HepG2 (cell line): Measurements from ENCODE around the gene PLK3. TPM values are rescaled to one million over a fixed set of nuclear protein-coding genes. Genes with fewer than 3 reads are reported as not detected.
A peak's percentile ranks its signal among the peaks of the same experiment; 100 is the strongest.

Experiments used
- AGO1 ChIP-seq: fragments of 200-400 bp; formaldehyde crosslinking; IDR thresholded peaks from 2 replicates; pipeline ENCODE4 v1.6.1; 2017; ENCODE audit warnings: mild to moderate bottlenecking, low read depth, low read length, moderate library complexity; ENCODE audit not compliant: poor library complexity, severe bottlenecking
- AGO2 ChIP-seq: fragments of 200-400 bp; formaldehyde crosslinking; optimal IDR thresholded peaks from 2 replicates; pipeline ENCODE3; 2017; ENCODE audit warnings: mild to moderate bottlenecking, low read depth, low read length, moderate library complexity
- EED ChIP-seq: sonication (generic); formaldehyde crosslinking; IDR thresholded peaks from 2 replicates; pipeline ENCODE4 v1.5.0; 2020; ENCODE audit warnings: mild to moderate bottlenecking, missing genetic modification reagents
- ERF ChIP-seq: IDR thresholded peaks from 2 replicates; pipeline ENCODE4 v1.6.1; 2018; ENCODE audit warnings: missing biosample characterization, missing genetic modification reagents
- HMGA1 ChIP-seq: sonication (generic); formaldehyde crosslinking; conservative IDR thresholded peaks from 2 replicates; pipeline ENCODE4 v1.4.0; 2020; ENCODE audit warnings: missing genetic modification reagents
- HNRNPLL ChIP-seq: fragments of 200-400 bp; formaldehyde crosslinking; IDR thresholded peaks from 2 replicates; pipeline ENCODE4 v1.6.1; 2017; ENCODE audit warnings: mild to moderate bottlenecking, low read depth, low read length; ENCODE audit not compliant: poor library complexity, severe bottlenecking
- HOXA5 ChIP-seq: sonication (generic); formaldehyde crosslinking; IDR thresholded peaks from 2 replicates; pipeline ENCODE4 v1.4.0; 2020; ENCODE audit warnings: missing genetic modification reagents
- IKZF1 ChIP-seq: fragments of 450-650 bp; IDR thresholded peaks from 2 replicates; pipeline ENCODE4 v1.7.1; 2016
- MAF1 ChIP-seq: sonication (generic); formaldehyde crosslinking; IDR thresholded peaks from 2 replicates; pipeline ENCODE4 v1.5.0; 2020; ENCODE audit warnings: missing genetic modification reagents, borderline replicate concordance
- MEF2D ChIP-seq: sonication (generic); formaldehyde crosslinking; IDR thresholded peaks from 2 replicates; pipeline ENCODE4 v1.5.1; 2020; ENCODE audit warnings: mild to moderate bottlenecking, missing genetic modification reagents
- MTA3 ChIP-seq: sonication (generic); formaldehyde crosslinking; IDR thresholded peaks from 2 replicates; pipeline ENCODE4 v1.4.0; 2020; ENCODE audit warnings: missing genetic modification reagents
- NCOA1 ChIP-seq: sonication (generic); formaldehyde crosslinking; IDR thresholded peaks from 2 replicates; pipeline ENCODE4 v1.9.0; 2021; ENCODE audit warnings: missing genetic modification reagents
- NFRKB ChIP-seq: fragments of 450-650 bp; IDR thresholded peaks from 2 replicates; pipeline ENCODE4 v1.6.1; 2017
- PRMT3 ChIP-seq: sonication (generic); formaldehyde crosslinking; IDR thresholded peaks from 2 replicates; pipeline ENCODE4 v1.8.1; 2022; ENCODE audit warnings: low read depth, mild to moderate bottlenecking, moderate library complexity, missing genetic modification reagents, borderline replicate concordance
- SMAD1 ChIP-seq: sonication (generic); formaldehyde crosslinking; IDR thresholded peaks from 2 replicates; pipeline ENCODE4 v1.4.0; 2020; ENCODE audit warnings: missing genetic modification reagents, low read depth, mild to moderate bottlenecking, borderline replicate concordance
- SMARCC2 ChIP-seq: fragments of 450-650 bp; IDR thresholded peaks from 2 replicates; pipeline ENCODE4 v1.6.1; 2017; ENCODE audit warnings: antibody characterized with exemption, mild to moderate bottlenecking
- ZFP37 ChIP-seq: sonication (generic); formaldehyde crosslinking; IDR thresholded peaks from 2 replicates; pipeline ENCODE4 v1.4.0; 2020; ENCODE audit warnings: missing genetic modification reagents, borderline replicate concordance
- ZFYVE20 ChIP-seq: sonication (generic); formaldehyde crosslinking; IDR thresholded peaks from 2 replicates; pipeline ENCODE4 v1.8.0; 2023; ENCODE audit warnings: low read depth, mild to moderate bottlenecking, moderate library complexity, missing genetic modification reagents, borderline replicate concordance
- ZKSCAN5 ChIP-seq: sonication (generic); formaldehyde crosslinking; IDR thresholded peaks from 2 replicates; pipeline ENCODE4 v1.5.1; 2020; ENCODE audit warnings: mild to moderate bottlenecking, missing genetic modification reagents
- ZNF230 ChIP-seq: sonication (generic); formaldehyde crosslinking; IDR thresholded peaks from 2 replicates; pipeline ENCODE4 v1.4.0; 2020; ENCODE audit warnings: mild to moderate bottlenecking, missing genetic modification reagents
- ZNF260 ChIP-seq: sonication (generic); formaldehyde crosslinking; IDR thresholded peaks from 2 replicates; pipeline ENCODE4 v1.4.0; 2020; ENCODE audit warnings: missing genetic modification reagents, low read depth, mild to moderate bottlenecking, borderline replicate concordance
- ZNF331 ChIP-seq: sonication (generic); formaldehyde crosslinking; IDR thresholded peaks from 2 replicates; pipeline ENCODE4 v1.4.0; 2020; ENCODE audit warnings: missing genetic modification reagents
- ZNF441 ChIP-seq: sonication (generic); formaldehyde crosslinking; IDR thresholded peaks from 2 replicates; pipeline ENCODE4 v1.7.0; 2021; ENCODE audit warnings: missing genetic modification reagents, borderline replicate concordance
- ZNF724P ChIP-seq: sonication (generic); formaldehyde crosslinking; IDR thresholded peaks from 2 replicates; pipeline ENCODE4 v1.8.0; 2022; ENCODE audit warnings: missing genetic modification reagents, borderline replicate concordance
- ZNF746 ChIP-seq: sonication (generic); formaldehyde crosslinking; IDR thresholded peaks from 2 replicates; pipeline ENCODE4 v1.8.0; 2022; ENCODE audit warnings: mild to moderate bottlenecking, missing genetic modification reagents
- ZNF83 ChIP-seq: sonication (generic); formaldehyde crosslinking; IDR thresholded peaks from 2 replicates; pipeline ENCODE4 v1.4.0; 2020; ENCODE audit warnings: missing genetic modification reagents, mild to moderate bottlenecking, borderline replicate concordance
- polyA plus RNA-seq, 8 experiments: library from polyadenylated mRNA; depleted of rRNA in 3 of 8; stranded (reverse) in 7 of 8; unstranded in 1 of 8; fragments of >200 nt; fragmentation: Illumina TruSeq in 4 of 8; extraction: Trizol in 4 of 8; gene quantifications; 2 replicates each; pipeline versions ENCODE4 v1.2.1 to v1.2.3, GENCODE V29; 2011 to 2016; ENCODE audit warnings: low read depth in 4 of 8, missing spikeins in 1 of 8, mixed read lengths in 1 of 8; ENCODE audit not compliant: insufficient read depth in 1 of 8
- total RNA-seq, 5 experiments: library from RNA; depleted of rRNA; stranded (reverse); fragments of >200 nt; fragmentation: Illumina TruSeq; extraction: Trizol; gene quantifications; 2 replicates each; pipeline ENCODE4 v1.2.3, GENCODE V29; 2016; ENCODE audit warnings: low read depth in 1 of 5
- TF ChIP-seq, protein P1 (sequence below): sonication (generic); formaldehyde crosslinking; conservative IDR thresholded peaks from 2 replicates; pipeline ENCODE4 v1.4.0; 2020; ENCODE audit warnings: missing genetic modification reagents
- TF ChIP-seq, protein P2 (sequence below): sonication (generic); formaldehyde crosslinking; IDR thresholded peaks from 2 replicates; pipeline ENCODE4 v1.4.0; 2020; ENCODE audit warnings: missing genetic modification reagents, borderline replicate concordance

PLK3 gene
- total and polyA plus RNA-seq, 2 of the 13 experiments (the other 11 are each of a cell fraction or from before 2014, with no cell fraction given) = 9.8 to 16.9 TPM

DNA sequence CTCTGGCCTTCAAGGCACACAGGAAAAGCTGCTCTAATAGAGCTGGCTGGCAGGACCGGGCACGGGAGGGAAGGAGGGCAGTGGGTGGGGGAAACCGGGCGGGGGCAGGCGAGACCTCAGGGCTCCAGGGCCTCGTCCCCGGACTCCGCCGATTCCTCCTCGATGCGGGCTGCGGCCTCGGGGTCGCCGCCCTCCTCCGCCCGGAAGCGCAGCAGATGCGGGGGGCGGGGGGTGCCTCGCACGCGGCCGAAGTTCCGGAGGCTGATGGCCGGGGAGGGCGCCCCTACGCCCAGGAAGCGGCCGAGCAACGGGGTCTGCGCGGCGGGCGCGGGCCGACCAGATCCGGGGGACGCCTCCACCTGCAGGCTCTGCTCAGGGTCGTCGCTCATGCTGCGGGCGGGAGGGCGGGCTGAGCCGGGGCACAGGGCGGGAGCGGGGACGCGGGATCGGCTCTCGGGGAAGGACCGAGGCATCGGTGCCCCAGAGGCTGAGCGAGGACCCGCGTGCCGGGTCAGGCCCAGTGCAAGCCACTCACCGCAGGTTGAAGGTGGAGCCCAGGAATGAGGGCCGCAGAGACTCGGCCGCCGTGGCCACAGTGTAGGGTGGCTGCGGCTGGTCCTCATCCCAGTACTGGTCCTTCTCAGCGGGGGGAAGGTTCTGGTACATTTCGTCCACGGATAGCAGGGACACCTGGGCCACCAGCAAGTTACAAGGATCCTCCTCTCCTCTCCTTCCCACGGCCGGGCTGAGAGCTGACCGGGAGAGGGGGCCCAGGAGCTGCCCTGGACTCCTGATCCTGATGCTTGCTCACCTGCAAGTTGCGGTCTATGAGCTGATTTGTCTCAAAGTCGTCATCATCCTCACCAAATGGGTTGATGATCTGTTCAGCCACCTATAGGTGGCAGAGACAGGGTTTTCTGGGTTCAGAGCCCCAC is 15.8 kb upstream of the PLK3 start (continued):
- TF ChIP-seq ZKSCAN5 (CRISPR knock-in tag) = no peak
- no peak for TF ChIP-seq NCOA1 (CRISPR knock-in tag)
- no peak for TF ChIP-seq IKZF1
- TF ChIP-seq ZNF83 (CRISPR knock-in tag) = no peak
- no peak for TF ChIP-seq MAF1 (CRISPR knock-in tag)
- TF ChIP-seq, protein P1, sequence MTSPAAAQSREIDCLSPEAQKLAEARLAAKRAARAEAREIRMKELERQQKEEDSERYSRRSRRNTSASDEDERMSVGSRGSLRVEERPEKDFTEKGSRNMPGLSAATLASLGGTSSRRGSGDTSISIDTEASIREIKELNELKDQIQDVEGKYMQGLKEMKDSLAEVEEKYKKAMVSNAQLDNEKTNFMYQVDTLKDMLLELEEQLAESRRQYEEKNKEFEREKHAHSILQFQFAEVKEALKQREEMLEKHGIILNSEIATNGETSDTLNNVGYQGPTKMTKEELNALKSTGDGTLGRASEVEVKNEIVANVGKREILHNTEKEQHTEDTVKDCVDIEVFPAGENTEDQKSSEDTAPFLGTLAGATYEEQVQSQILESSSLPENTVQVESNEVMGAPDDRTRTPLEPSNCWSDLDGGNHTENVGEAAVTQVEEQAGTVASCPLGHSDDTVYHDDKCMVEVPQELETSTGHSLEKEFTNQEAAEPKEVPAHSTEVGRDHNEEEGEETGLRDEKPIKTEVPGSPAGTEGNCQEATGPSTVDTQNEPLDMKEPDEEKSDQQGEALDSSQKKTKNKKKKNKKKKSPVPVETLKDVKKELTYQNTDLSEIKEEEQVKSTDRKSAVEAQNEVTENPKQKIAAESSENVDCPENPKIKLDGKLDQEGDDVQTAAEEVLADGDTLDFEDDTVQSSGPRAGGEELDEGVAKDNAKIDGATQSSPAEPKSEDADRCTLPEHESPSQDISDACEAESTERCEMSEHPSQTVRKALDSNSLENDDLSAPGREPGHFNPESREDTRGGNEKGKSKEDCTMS (CRISPR knock-in tag) = no peak
- TF ChIP-seq ZFP37 (CRISPR knock-in tag) = 0 out of 2 replicates have a peak, but pooled peaks have one; percentile 67
- no peak for TF ChIP-seq SMAD1 (CRISPR knock-in tag)
- 0 out of 2 replicates have a peak, but pooled peaks have one; percentile 31 for TF ChIP-seq ZNF724P (CRISPR knock-in tag)
- TF ChIP-seq ZNF441 (CRISPR knock-in tag) = no peak
- no peak for TF ChIP-seq HOXA5
- 0 out of 2 replicates have a peak, but pooled peaks have one; percentile 63 for TF ChIP-seq ZNF331
- no peak; the same call in 1 of the 2 replicates for TF ChIP-seq ZNF746 (CRISPR knock-in tag)
- peak; percentile 37 for TF ChIP-seq AGO2
- no peak for TF ChIP-seq HMGA1
- peak; percentile 43 for TF ChIP-seq HNRNPLL
- TF ChIP-seq, protein P2, sequence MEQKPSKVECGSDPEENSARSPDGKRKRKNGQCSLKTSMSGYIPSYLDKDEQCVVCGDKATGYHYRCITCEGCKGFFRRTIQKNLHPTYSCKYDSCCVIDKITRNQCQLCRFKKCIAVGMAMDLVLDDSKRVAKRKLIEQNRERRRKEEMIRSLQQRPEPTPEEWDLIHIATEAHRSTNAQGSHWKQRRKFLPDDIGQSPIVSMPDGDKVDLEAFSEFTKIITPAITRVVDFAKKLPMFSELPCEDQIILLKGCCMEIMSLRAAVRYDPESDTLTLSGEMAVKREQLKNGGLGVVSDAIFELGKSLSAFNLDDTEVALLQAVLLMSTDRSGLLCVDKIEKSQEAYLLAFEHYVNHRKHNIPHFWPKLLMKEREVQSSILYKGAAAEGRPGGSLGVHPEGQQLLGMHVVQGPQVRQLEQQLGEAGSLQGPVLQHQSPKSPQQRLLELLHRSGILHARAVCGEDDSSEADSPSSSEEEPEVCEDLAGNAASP (CRISPR knock-in tag) = no peak
- TF ChIP-seq SMARCC2 = no peak
- no peak for TF ChIP-seq ZNF260 (CRISPR knock-in tag)
- no peak for TF ChIP-seq ZFYVE20
- TF ChIP-seq PRMT3 (CRISPR knock-in tag) = 0 out of 2 replicates have a peak, but pooled peaks have one; percentile 51
- no peak for TF ChIP-seq EED
- TF ChIP-seq ERF (CRISPR knock-in tag) = peak; percentile 64
- no peak for TF ChIP-seq AGO1
- no peak for TF ChIP-seq MEF2D (CRISPR knock-in tag)
- TF ChIP-seq ZNF230 (CRISPR knock-in tag) = no peak; the same call in 1 of the 2 replicates
- TF ChIP-seq NFRKB = no peak
- TF ChIP-seq MTA3 (CRISPR knock-in tag) = no peak
